Thymus (tissue), 11 donors: ENCODE measurements around the gene NSMCE4A. TPM values are rescaled to one million over a fixed set of nuclear protein-coding genes. Genes with fewer than 3 reads are reported as not detected.
A peak's percentile ranks its signal among the peaks of the same experiment; 100 is the strongest.
"Not testable (repeated sequence)": the region's sequence is repeated elsewhere in the genome, so short reads cannot be mapped to it uniquely, and the experiment has no call there.

Source experiments
- DNase-seq, 9 donors: peaks; one replicate each; pipeline ENCODE4 v3.0.0-alpha.2; 2013; ENCODE audit warnings: low spot score in 9 of 9, low read depth in 6 of 9, missing footprints in 1 of 9
- H3K27ac ChIP-seq, 2 donors: one replicate each; pipeline ENCODE4 v1.5.1; 2013; ENCODE audit warnings: control low read depth in 1 of 2, low read depth in 1 of 2, low read length in 1 of 2, mild to moderate bottlenecking in 1 of 2, moderate library complexity in 1 of 2
- H3K27me3 ChIP-seq, 2 donors: one replicate each; pipeline ENCODE4 v1.5.1; 2013; ENCODE audit warnings: low read length in 1 of 2; ENCODE audit not compliant: control insufficient read depth in 2 of 2, insufficient read depth in 1 of 2
- H3K36me3 ChIP-seq, 2 donors: one replicate each; pipeline ENCODE4 v1.5.1; 2013; ENCODE audit warnings: low read length in 1 of 2, mild to moderate bottlenecking in 1 of 2, moderate library complexity in 1 of 2; ENCODE audit not compliant: control insufficient read depth in 2 of 2, insufficient read depth in 2 of 2
- H3K4me1 ChIP-seq, 2 donors: one replicate each; pipeline ENCODE4 v1.5.1; 2013; ENCODE audit warnings: low read length in 2 of 2; ENCODE audit not compliant: control insufficient read depth in 2 of 2, insufficient read depth in 2 of 2
- H3K4me3 ChIP-seq, 2 donors: one replicate each; pipeline ENCODE4 v1.5.1; 2013; ENCODE audit warnings: low read length in 2 of 2, control low read depth in 1 of 2, mild to moderate bottlenecking in 1 of 2
- H3K9me3 ChIP-seq, 2 donors: one replicate each; pipeline ENCODE4 v1.5.1; 2013; ENCODE audit warnings: low read length in 1 of 2, mild to moderate bottlenecking in 1 of 2; ENCODE audit not compliant: control insufficient read depth in 2 of 2, insufficient read depth in 1 of 2
- whole genome bisulfite sequencing: extraction: QIAGEN DNeasy Blood & Tissue Kit; methylation state at CpG from one replicate; pipeline ENCODE4 v1.1.7; 2013; 5-methylcytosine and 5-hydroxymethylcytosine counted together
- polyA plus RNA-seq: library from polyadenylated mRNA; stranded (reverse); fragments of 200-250 nt; gene quantifications from one replicate; pipeline ENCODE4 v1.2.3, GENCODE V29; 2013
- total RNA-seq: library from RNA; stranded (reverse); fragments of 120-200 nt; gene quantifications from one replicate; pipeline ENCODE4 v1.2.4, GENCODE V29; 2013
- donor health status: healthy.

The NSMCE4A gene
- total and polyA plus RNA-seq, 2 donors: 81.5 to 131 TPM

GRCh38 chr10:121978511-121978910, 3.5 kb upstream of the NSMCE4A start:
- Histone ChIP-seq H3K36me3 (no peaks in the 10 kb centered on the region), H3K4me3 (no peak overlapping the region), H3K4me1 (peaks cover 5 to 6% of the 10 kb centered on the region in 2 donors), H3K27ac (no peak overlapping the region), H3K9me3 (peaks cover 0 to 18% of the 10 kb centered on the region in 2 donors), H3K27me3 (no peaks in the 10 kb centered on the region)
- no peak for DNase-seq
- WGBS: 98% methylated on average over 26 of the region's 26 CpGs

GRCh38 chr10:121976607-121977006, 1.6 kb upstream of the NSMCE4A start:
- H3K27ac ChIP-seq: no peak overlapping the region
- DNase-seq: no peak

GRCh38 chr10:121975295-121976086, 474 bp upstream of the NSMCE4A start:
- peak overlapping the region; percentile 67 to 79 for H3K4me3 ChIP-seq
- H3K27ac ChIP-seq: no peak overlapping the region
- 47% methylated on average over 21 of the region's 21 CpGs for whole genome bisulfite sequencing
- peaks cover 4 to 10% of the 10 kb centered on the region in 2 donors for H3K36me3 ChIP-seq
- H3K4me1 ChIP-seq: peaks cover 8 to 9% of the 10 kb centered on the region in 2 donors
- no peaks in the 10 kb centered on the region for H3K27me3 ChIP-seq
- H3K9me3 ChIP-seq: peaks cover 0 to 18% of the 10 kb centered on the region in 2 donors
- no peak for DNase-seq

More at GRCh38 chr10:121976607-121977006, 1.6 kb upstream of the NSMCE4A start:
- H3K4me3 ChIP-seq: no peak overlapping the region
- H3K27me3 ChIP-seq: no peaks in the 10 kb centered on the region
- peaks cover 0 to 18% of the 10 kb centered on the region in 2 donors for H3K9me3 ChIP-seq
- 97% methylated on average over 6 of the region's 6 CpGs for WGBS
- peaks cover 8 to 9% of the 10 kb centered on the region in 2 donors for H3K4me1 ChIP-seq
- peaks cover 3 to 8% of the 10 kb centered on the region in 2 donors for H3K36me3 ChIP-seq

GRCh38 chr10:121974019-121974534, 940 bp downstream of the NSMCE4A start:
- WGBS: 19% methylated on average over 21 of the region's 21 CpGs
- Histone ChIP-seq H3K36me3 (peaks cover 5 to 16% of the 10 kb centered on the region in 2 donors), H3K27ac (peak overlapping the region; percentile 66 to 88), H3K9me3 (peaks cover 0 to 18% of the 10 kb centered on the region in 2 donors), H3K27me3 (no peaks in the 10 kb centered on the region), H3K4me3 (peak overlapping the region; percentile 67 to 79), H3K4me1 (peaks cover 8 to 9% of the 10 kb centered on the region in 2 donors)
- peak in 1 of 9 donors; percentile 5 for DNase-seq

GRCh38 chr10:121969086-121969485, 5.9 kb downstream of the NSMCE4A start:
- 97% methylated on average over 8 of the region's 8 CpGs for WGBS
- H3K9me3 ChIP-seq, H3K27me3 ChIP-seq, H3K4me1 ChIP-seq, DNase-seq, H3K4me3 ChIP-seq, H3K27ac ChIP-seq: not testable (repeated sequence)
- H3K36me3 ChIP-seq: peaks cover 42 to 49% of the 10 kb centered on the region in 2 donors

GRCh38 chr10:121965996-121966395, 9.0 kb downstream of the NSMCE4A start:
- Histone ChIP-seq H3K4me3 (no peak overlapping the region), H3K4me1 (no peaks in the 10 kb centered on the region)
- 96% methylated on average over 3 of the region's 3 CpGs for WGBS

GRCh38 chr10:121961456-121961855, 13.6 kb downstream of the NSMCE4A start:
- no peak overlapping the region for H3K27ac ChIP-seq
- no peaks in the 10 kb centered on the region for H3K9me3 ChIP-seq
- H3K4me3 ChIP-seq: no peak overlapping the region
- H3K36me3 ChIP-seq: peaks cover 25 to 31% of the 10 kb centered on the region in 2 donors
- no peak for DNase-seq
- over 99% methylated on average over 2 of the region's 2 CpGs for WGBS
- no peaks in the 10 kb centered on the region for H3K27me3 ChIP-seq
- no peaks in the 10 kb centered on the region for H3K4me1 ChIP-seq

More at GRCh38 chr10:121965996-121966395, 9.0 kb downstream of the NSMCE4A start:
- Histone ChIP-seq H3K9me3 (no peaks in the 10 kb centered on the region), H3K27me3 (no peaks in the 10 kb centered on the region), H3K36me3 (peaks cover 40 to 43% of the 10 kb centered on the region in 2 donors), H3K27ac (no peak overlapping the region)
- DNase-seq: no peak

- 97% methylated on average over 3 of the region's 3 CpGs for WGBS
- no peak for DNase-seq
- no peaks in the 10 kb centered on the region for H3K27me3 ChIP-seq
- no peak overlapping the region for H3K27ac ChIP-seq
- no peaks in the 10 kb centered on the region for H3K9me3 ChIP-seq
- peaks cover 12 to 24% of the 10 kb centered on the region in 2 donors for H3K36me3 ChIP-seq
- no peak overlapping the region for H3K4me3 ChIP-seq
- no peaks in the 10 kb centered on the region for H3K4me1 ChIP-seq
These were observed 15.3 kb downstream of the NSMCE4A start for GRCh38 chr10:121959671-121960070.
